ENCODE measurements around the gene CACNA1D.

DNA sequence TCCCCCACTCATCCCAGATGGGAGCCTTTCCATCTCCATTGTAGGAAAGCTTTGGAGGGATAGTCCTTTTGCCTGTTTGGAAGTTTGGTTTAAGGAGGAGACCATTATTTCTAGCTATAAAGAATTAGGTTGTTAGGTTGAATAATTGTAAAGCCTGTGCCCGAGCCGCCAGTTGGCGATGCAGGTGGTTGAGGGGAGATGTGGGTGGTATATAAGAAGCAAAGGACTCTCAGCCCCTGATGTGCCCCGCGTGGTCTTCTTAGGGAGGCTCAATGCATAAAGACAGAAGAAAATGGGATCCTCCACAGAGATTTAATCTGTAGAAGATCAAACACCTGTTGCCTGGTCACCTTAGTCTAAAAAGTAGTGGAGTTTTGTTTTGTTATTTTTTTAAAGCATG is 296.1 kb downstream of the CACNA1D start:
- TF ChIP-seq GATA3 (IDR thresholded peaks at IDR 0.05; ENCODE audit: low read depth, low read length) (no peak), GATA2 (IDR thresholded peaks at IDR 0.05; ENCODE audit: low read depth, low read length) (no peak)

Data from SH-SY5Y (cell line).